NCI-H2081 treated with DMSO at 0.1 percent for 48 hours (cell line): ENCODE results near the gene BLOC1S5.

Experiments used
- DNase-seq: peaks from one replicate; lab custom pipeline; 2025; lab: John Stamatoyannopoulos, UW

BLOC1S5 gene

GRCh38 chr6:8063761-8064637 lies at the start of gene BLOC1S5:
TSS of gene BLOC1S5 (minus strand) at chr6:8064389. CDS start at chr6:8064376, 13 bp downstream.
- peak; percentile 84 for DNase-seq

- no peak for DNase-seq
Observed at GRCh38 chr6:8113131-8113654, 49.0 kb upstream of the BLOC1S5 start.

GRCh38 chr6:8110725-8111124 lies 46.5 kb upstream of the BLOC1S5 start:
- DNase-seq: no peak

- DNase-seq: no peak
Observed at GRCh38 chr6:8110117-8110721, 46.0 kb upstream of the BLOC1S5 start.

- no peak for DNase-seq
Observed at GRCh38 chr6:8108759-8109539, 44.8 kb upstream of the BLOC1S5 start.

GRCh38 chr6:8108031-8108660 lies 44.0 kb upstream of the BLOC1S5 start:
- DNase-seq: no peak

GRCh38 chr6:8105791-8106190 lies 41.6 kb upstream of the BLOC1S5 start:
- DNase-seq: no peak

- DNase-seq: no peak
Observed at GRCh38 chr6:8103726-8104125, 39.5 kb upstream of the BLOC1S5 start.

- DNase-seq: peak; percentile 72
Observed at GRCh38 chr6:8102122-8102958, 38.2 kb upstream of the BLOC1S5 start, which contains the start of gene EEF1E1. TSS of gene EEF1E1 (minus strand) at chr6:8102548. CDS start at chr6:8102521, 27 bp downstream.

- DNase-seq: no peak
Observed at GRCh38 chr6:8100159-8100854, 36.1 kb upstream of the BLOC1S5 start.

GRCh38 chr6:8090650-8091049 lies 26.5 kb upstream of the BLOC1S5 start:
- DNase-seq: no peak

GRCh38 chr6:8088886-8089285 lies 24.7 kb upstream of the BLOC1S5 start:
- DNase-seq: no peak

- no peak for DNase-seq
Observed at GRCh38 chr6:8087870-8088754, 23.9 kb upstream of the BLOC1S5 start.

- no peak for DNase-seq
Observed at GRCh38 chr6:8086755-8087306, 22.6 kb upstream of the BLOC1S5 start.

- DNase-seq: no peak
Observed at GRCh38 chr6:8085053-8085511, 20.9 kb upstream of the BLOC1S5 start.

- DNase-seq: no peak
Observed at GRCh38 chr6:8084586-8084985, 20.4 kb upstream of the BLOC1S5 start.

- DNase-seq: no peak
Observed at GRCh38 chr6:8082954-8083858, 19.0 kb upstream of the BLOC1S5 start.

GRCh38 chr6:8082572-8082953 lies 18.4 kb upstream of the BLOC1S5 start:
- DNase-seq: no peak
